Umbilical cord (tissue), 2 donors: ENCODE results near the gene ZBTB4. TPM values are rescaled to one million over a fixed set of nuclear protein-coding genes. Genes with fewer than 3 reads are reported as not detected.
"Not testable (repeated sequence)": the region's sequence is repeated elsewhere in the genome, so short reads cannot be mapped to it uniquely, and the experiment has no call there.

Source experiments
- DNase-seq: peaks from one replicate; pipeline ENCODE4 v3.0.0-alpha.2; 2015; ENCODE audit warnings: low spot score
- total RNA-seq: library from RNA; depleted of rRNA; stranded (reverse); fragments of >200 nt; gene quantifications from one replicate; pipeline ENCODE4 v1.2.3, GENCODE V29; 2014; ENCODE audit warnings: low replicate concordance; ENCODE audit not compliant: insufficient read depth

The ZBTB4 gene
- total RNA-seq, 1 donor from 2014 or later = 18.1 TPM

- no peak for DNase-seq
Measured at GRCh38 chr17:7491583-7491982, 12.2 kb upstream of the ZBTB4 start.

- no peak for DNase-seq
Measured at GRCh38 chr17:7490144-7490543, 10.7 kb upstream of the ZBTB4 start.

GRCh38 chr17:7486181-7486580 is 6.8 kb upstream of the ZBTB4 start:
- DNase-seq = peak; percentile 29

DNA sequence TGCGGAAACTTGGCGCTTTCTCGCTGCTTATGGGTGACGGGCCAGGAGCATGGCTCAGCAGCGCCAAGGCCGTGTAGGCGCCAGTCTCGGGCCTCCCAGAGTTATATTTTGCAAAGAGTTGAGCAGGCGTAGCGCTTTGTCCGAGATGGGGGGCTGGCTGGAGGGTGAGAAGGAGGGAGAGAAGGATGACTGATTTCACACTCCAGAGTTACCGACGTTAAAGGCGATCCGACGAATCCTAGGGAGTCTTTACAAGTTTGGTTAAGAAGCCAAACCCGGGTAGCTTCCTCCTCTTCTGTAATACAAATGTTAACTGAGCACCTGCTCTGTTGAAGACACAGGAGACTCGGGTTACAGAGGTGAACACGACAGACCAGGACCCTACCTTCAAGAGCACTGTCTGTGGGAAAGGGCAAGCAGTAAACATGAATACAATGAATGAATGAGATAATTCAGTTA is 5.5 kb upstream of the ZBTB4 start:
- no peak for DNase-seq

DNA sequence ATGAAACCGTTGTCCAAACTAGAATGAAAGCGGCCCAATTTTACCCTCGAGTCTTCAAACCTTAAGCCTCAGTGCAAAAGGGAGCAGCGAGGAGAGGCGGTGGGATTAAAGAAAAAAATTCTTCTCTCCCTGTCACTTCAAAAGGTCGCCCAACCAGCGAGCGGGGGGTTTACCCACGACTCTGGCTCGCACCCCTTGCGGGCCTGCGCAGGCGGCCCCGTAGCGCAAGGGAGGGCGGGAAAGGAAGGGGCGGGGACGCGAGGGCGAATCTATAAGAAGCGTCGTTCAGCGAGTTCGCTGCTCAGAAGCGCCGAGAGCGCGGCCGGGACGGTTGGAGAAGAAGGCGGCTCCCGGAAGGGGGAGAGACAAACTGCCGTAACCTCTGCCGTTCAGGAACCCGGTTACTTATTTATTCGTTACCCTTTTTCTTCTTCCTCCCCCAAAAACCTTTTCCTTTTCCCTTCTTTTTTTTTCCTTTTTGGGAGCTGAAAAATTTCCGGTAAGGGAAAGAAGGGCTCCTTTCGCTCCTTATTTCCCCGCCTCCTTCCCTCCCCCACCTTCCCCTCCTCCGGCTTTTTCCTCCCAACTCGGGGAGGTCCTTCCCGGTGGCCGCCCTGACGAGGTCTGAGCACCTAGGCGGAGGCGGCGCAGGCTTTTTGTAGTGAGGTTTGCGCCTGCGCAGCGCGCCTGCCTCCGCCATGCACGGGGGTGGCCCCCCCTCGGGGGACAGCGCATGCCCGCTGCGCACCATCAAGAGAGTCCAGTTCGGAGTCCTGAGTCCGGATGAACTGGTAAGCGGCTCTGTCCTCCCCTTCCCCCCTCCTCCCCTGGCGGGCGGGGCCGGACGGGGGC is 4.9 kb upstream of the ZBTB4 start, which contains the start of gene POLR2A:
Gene POLR2A, plus strand, starts transcription at position 300 of the 852 bp plus-strand sequence.
- peak; percentile 99 for DNase-seq

DNA sequence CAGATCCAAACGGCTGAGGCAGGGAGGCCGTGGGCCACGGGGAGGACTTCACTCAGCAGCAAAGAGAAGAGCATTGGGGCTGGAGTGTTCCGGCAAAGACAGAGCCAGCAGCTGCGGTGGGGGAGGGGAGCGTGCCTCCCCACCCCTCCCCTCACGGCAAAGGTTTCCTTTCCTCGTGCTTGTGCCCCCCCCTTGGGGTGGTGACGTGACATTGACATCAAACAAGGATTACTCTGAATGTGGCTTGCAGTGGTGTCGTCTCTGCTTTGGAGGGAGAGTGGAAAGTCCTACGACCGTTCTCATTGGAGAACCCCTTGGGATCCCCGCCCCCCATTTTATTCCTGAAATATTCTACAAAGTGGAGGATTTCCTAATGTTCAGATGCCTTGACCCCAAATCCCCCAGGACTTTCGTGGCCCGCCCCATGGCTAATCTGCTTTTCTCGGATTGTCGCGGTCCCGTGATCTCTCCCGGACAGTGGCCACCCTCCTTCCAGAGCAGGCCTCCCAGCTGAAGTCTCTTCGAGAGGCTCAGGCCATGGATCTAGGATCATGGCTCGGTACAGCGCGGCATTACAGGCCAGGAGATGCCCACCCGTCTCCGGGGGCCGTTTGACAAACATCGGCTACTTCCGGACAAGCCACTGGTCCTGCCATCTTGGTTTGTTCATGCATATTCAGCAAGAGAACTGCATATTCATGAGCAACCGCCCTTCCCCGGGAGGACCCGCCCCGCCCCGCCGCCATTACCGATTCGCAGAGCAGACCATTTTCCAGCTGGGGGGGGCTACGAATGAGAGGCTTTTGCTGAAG is 4.0 kb upstream of the ZBTB4 start:
- peak; percentile 98 for DNase-seq

DNA sequence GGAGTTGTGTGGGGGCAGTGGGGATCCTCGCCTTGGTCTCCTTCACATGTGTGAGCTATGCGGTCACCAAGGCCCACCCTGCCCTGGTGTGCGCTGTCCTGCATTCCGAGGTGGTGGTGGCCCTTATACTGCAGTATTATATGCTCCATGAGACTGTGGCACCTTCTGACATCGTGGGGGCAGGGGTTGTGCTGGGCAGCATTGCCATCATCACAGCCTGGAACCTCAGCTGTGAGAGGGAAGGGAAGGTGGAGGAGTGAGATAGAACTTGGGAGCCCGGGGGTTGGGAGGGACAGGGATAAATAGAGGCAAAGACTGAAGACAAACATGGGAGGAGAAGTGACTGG is 3.3 kb upstream of the ZBTB4 start:
- not testable (repeated sequence) for DNase-seq

DNA sequence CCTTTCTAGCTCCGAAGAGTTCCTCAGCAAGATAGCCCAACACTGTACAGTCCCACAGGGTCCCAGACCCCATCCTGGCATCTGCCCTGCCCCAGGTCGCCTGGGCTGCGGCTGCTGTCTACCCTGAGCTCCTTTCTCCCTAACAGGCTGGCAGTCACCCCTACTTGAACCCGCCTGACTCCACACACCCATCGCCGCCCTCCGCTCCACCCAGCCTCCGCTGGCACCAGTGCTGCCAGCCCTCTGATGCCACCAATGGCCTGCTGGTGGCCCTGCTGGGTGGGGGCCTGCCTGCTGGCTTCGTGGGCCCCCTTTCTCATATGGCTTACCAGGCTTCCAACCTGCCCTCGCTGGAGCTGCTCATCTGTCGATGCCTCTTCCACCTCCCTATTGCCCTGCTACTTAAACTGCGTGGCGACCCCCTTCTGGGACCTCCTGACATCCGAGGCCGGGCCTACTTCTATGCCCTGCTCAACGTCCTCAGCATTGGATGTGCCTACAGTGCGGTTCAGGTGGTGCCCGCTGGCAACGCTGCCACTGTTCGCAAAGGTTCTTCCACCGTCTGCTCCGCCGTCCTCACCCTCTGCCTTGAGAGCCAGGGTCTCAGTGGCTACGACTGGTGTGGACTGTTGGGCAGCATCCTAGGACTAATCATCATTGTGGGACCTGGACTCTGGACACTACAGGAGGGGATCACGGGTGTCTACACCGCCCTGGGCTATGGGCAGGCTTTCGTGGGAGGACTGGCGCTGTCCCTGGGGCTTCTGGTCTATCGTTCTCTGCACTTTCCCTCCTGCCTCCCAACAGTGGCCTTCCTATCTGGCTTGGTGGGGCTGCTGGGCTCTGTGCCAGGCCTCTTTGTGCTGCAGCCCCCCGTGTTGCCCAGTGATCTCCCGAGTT is 2.7 kb upstream of the ZBTB4 start:
- DNase-seq = not testable (repeated sequence)

DNA sequence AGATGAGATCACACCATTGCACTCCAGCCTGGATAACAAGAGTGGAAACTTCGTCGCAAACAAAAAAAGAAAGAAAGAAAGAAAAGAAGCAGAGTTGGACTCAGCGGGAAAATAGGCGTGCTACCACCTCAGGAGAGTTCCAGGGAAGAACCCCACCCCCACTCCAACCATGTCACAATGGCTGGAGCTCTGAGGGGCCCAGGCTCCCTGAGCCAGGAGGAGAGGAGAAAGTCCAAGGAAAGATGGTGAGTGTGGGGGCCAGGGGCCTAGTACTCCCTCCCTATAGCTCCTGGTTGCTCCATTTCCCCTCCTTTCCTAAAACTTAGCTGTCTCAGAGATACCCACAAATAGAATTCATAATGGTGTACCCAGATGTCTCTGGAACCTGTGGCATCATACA is 1.8 kb upstream of the ZBTB4 start, which contains the start of gene SLC35G6:
Gene SLC35G6, plus strand, starts transcription at position 172 of the 400 bp plus-strand sequence. Its CDS starts 71 bp downstream, at position 243.
- not testable (repeated sequence) for DNase-seq

DNA sequence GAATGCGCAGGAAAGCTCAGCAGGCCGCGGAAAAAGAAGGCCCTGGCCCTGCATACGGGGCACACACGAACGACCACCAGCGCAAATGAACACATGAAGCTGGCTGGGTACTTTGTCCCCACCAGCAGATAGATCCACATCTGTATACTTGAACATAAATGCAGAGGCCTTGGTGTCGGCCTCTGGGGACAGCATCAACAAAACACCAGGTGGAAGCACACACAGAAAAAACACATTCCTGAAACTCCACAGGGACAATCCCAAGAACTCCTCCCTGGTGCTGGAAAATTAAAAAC is 606 bp upstream of the ZBTB4 start:
- DNase-seq = no peak

- peak; percentile 40 for DNase-seq
Measured at GRCh38 chr17:7478276-7479212, 887 bp downstream of the ZBTB4 start.

- DNase-seq = peak; percentile 90
Measured at GRCh38 chr17:7477392-7478275, 1.8 kb downstream of the ZBTB4 start.

DNA sequence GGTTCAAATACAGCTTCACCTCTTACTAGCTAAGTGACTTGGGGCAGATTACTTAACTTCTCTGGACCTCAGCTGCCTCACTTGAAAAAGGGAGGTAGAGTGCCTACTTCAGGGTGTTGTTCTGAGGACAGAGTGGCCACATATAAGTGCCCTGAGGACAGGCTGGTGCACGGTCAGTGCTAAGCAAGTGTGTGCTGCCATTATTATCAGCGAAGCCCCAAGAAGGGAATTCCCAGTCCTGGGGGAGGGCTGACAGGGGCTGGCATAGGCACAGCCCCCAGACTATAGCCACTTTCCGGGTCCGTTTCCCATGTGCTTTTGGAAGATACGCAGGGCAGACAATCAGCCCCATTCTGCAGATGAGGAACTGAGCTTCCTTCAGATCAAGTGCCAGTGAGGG is 2.5 kb downstream of the ZBTB4 start:
- DNase-seq = no peak

GRCh38 chr17:7476494-7476893 is 2.9 kb downstream of the ZBTB4 start:
- peak; percentile 69 for DNase-seq

DNA sequence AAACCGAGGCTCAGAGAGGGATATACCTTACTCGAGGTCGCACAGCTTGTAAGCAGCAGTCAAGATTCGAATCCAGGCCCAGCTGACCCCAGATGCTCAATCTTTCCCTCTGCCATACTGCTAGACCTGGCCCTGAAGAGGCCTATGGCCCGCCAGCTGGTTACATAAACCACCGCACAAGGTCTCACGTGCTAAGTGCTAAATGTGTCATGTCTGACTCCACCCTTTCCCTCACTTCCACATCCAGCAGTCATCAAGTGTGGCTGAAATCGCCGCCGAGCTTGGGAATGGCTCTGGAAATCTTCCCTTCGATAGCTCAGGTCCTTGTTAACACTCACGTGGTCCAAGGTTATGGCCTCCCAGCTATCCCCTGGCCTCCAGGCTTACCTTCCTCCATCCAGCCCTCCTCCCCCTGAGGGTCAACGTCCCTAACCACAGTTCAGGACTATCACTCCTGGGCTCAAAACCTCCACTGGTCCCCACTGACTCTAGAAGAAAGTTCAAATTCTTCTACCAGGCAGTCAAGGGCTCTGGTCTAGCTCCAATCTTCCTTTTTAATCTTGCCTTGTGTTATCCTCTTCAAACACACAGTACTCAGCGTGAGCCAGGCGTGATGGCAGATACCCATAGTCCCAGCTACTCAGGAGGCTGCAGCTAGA is 3.5 kb downstream of the ZBTB4 start:
- no peak for DNase-seq

- DNase-seq = not testable (repeated sequence)
Measured at GRCh38 chr17:7474767-7475166, 4.7 kb downstream of the ZBTB4 start.

- DNase-seq = no peak
Measured at GRCh38 chr17:7471729-7472128, 7.7 kb downstream of the ZBTB4 start.

DNA sequence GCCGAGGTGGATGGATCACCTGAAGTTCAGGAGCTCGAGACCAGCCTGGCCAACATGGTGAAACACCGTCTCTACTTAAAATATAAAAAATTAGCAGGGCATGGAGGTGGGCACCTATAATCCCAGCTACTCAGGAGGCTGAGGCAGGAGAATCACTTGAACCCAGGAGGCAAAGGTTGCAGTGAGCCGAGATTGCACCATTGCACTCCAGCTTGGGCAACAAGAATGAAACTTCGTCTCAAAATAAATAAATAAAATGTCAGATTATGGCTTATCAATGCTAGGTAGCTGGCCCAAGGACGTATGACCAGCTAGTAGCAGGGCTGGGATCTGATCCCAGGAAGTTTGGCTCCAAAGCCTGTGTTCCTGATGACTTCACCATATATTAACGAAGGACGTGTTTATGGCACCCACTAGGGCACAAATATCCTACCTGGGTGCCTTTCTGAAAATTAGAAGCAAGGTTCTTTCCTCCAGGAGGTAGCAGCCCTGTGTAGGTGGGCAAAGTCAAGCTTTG is 8.9 kb downstream of the ZBTB4 start:
- not testable (repeated sequence) for DNase-seq

- not testable (repeated sequence) for DNase-seq
Measured at GRCh38 chr17:7469843-7470242, 9.6 kb downstream of the ZBTB4 start.
